GM12878 (cell line): ENCODE results near the gene C5orf15. TPM values are rescaled to one million over a fixed set of nuclear protein-coding genes. Genes with fewer than 3 reads are reported as not detected.
A peak's percentile ranks its signal among the peaks of the same experiment; 100 is the strongest.
"Not testable (repeated sequence)": the region's sequence is repeated elsewhere in the genome, so short reads cannot be mapped to it uniquely, and the experiment has no call there.

Source experiments
- ATAC-seq: fragments of 200-7000 bp; cut with Tn5 transposase; 3 replicates; pipeline ENCODE4 v1.9.1; 2020; ENCODE audit warnings: mild to moderate bottlenecking, moderate library complexity
- BruUV-seq: library from RNA; stranded (reverse); fragments of 400-500 nt; replicated peaks from 2 replicates; lab custom pipeline; 2021; lab: Mats Ljungman, UMichigan
- CTCF ChIA-PET: fragments of 300-600 bp; sonication (Branson Sonifier 250); formaldehyde crosslinking; extraction: SDS; loops from one replicate; lab custom pipeline; 2021; ENCODE audit warnings: inconsistent platforms; lab: Yijun Ruan, JAX
- POLR2A ChIA-PET: fragments of 350-600 bp; formaldehyde crosslinking; extraction: SDS; loops from one replicate; lab custom pipeline; 2021; ENCODE audit warnings: inconsistent platforms; lab: Charles Lee
- RAD21 ChIA-PET: fragments of 300-600 bp; sonication (Branson Sonifier 250); formaldehyde crosslinking; loops from one replicate; lab custom pipeline; 2023; ENCODE audit warnings: antibody characterized with exemption; ENCODE audit not compliant: unreplicated experiment; lab: Charles Lee
- SMC1A ChIA-PET: fragments of 300-600 bp; sonication (Branson Sonifier 250); formaldehyde crosslinking; loops from one replicate; lab custom pipeline; 2023; ENCODE audit not compliant: unreplicated experiment, uncharacterized antibody; lab: Charles Lee
- DNase-seq: peaks from one replicate; pipeline ENCODE4 v3.0.0-alpha.2; 2011; ENCODE audit warnings: low read depth, low spot score
- FAIRE-seq: peaks from 3 replicates; lab custom pipeline; 2011; peaks lifted over from hg19 to GRCh38; lab: Jason Lieb, UNC
- H2AFZ ChIP-seq: 2 replicates; pipeline ENCODE4 v1.6.0; 2011; ENCODE audit warnings: low read depth, low read length, control low read depth; ENCODE audit not compliant: control insufficient read depth
- H3K27ac ChIP-seq: 2 replicates; pipeline ENCODE4 v1.5.1; 2011; ENCODE audit warnings: control low read depth; ENCODE audit not compliant: control insufficient read depth, insufficient read depth
- H3K27me3 ChIP-seq, 2 experiments: replicated peaks in 1 of 2; 2 replicates each; pipeline versions ENCODE4 v1.6.0 to v1.6.1; 2011; ENCODE audit warnings: low read length in 1 of 2; ENCODE audit not compliant: control insufficient read depth in 2 of 2, insufficient read depth in 2 of 2
- H3K36me3 ChIP-seq, 2 experiments: 2 replicates each; pipeline ENCODE4 v1.5.1; 2011; ENCODE audit warnings: low read length in 1 of 2; ENCODE audit not compliant: control insufficient read depth in 2 of 2, insufficient read depth in 2 of 2
- H3K4me1 ChIP-seq: 2 replicates; pipeline ENCODE4 v1.6.1; 2011; ENCODE audit warnings: mild to moderate bottlenecking, low read length, moderate library complexity, mixed read lengths; ENCODE audit not compliant: control insufficient read depth, insufficient read depth
- H3K4me2 ChIP-seq: 2 replicates; pipeline ENCODE4 v1.6.0; 2011; ENCODE audit warnings: control low read depth; ENCODE audit not compliant: control insufficient read depth, insufficient read depth
- H3K4me3 ChIP-seq: fragments of 200-600 bp; sonication (generic); 2 replicates; pipeline ENCODE4 v1.5.1; 2016
- H3K79me2 ChIP-seq: 2 replicates; pipeline ENCODE4 v1.6.0; 2011; ENCODE audit warnings: low read length; ENCODE audit not compliant: control insufficient read depth, insufficient read depth
- H3K9ac ChIP-seq: 2 replicates; pipeline ENCODE4 v1.8.0; 2011; ENCODE audit warnings: low read length, control low read depth, mixed read lengths; ENCODE audit not compliant: control insufficient read depth, insufficient read depth
- H3K9me3 ChIP-seq: replicated peaks from 3 replicates; pipeline ENCODE4 v1.5.1; 2011; ENCODE audit warnings: mild to moderate bottlenecking, low read length; ENCODE audit not compliant: control insufficient read depth, insufficient read depth
- H4K20me1 ChIP-seq: 2 replicates; pipeline ENCODE4 v1.6.0; 2011; ENCODE audit not compliant: control insufficient read depth, insufficient read depth
- EP300 ChIP-seq, 2 experiments: fragments of 150-350 bp in 1 of 2; IDR thresholded peaks; 2 replicates each; pipeline ENCODE4 v1.6.1; 2011 to 2012; ENCODE audit warnings: low read depth in 2 of 2, low read length in 2 of 2, borderline replicate concordance in 1 of 2, improper control_type of control experiment in 1 of 2, inconsistent platforms in 1 of 2; ENCODE audit not compliant: control insufficient read depth in 1 of 2
- EZH2 ChIP-seq: IDR thresholded peaks from 2 replicates; pipeline ENCODE4 v1.6.1; 2012; ENCODE audit warnings: low read depth, mild to moderate bottlenecking, control low read depth, inconsistent platforms, low read length, borderline replicate concordance; ENCODE audit not compliant: control insufficient read depth
- RAD51 ChIP-seq: fragments of 450-650 bp; IDR thresholded peaks from 2 replicates; pipeline ENCODE4 v1.6.1; 2016; ENCODE audit warnings: moderate library complexity, mild to moderate bottlenecking, inconsistent platforms
- TARDBP ChIP-seq: IDR thresholded peaks from 2 replicates; pipeline ENCODE4 v1.6.1; 2016; ENCODE audit warnings: borderline replicate concordance
- ZBED1 ChIP-seq: IDR thresholded peaks from 2 replicates; pipeline ENCODE4 v1.6.1; 2016; ENCODE audit warnings: borderline replicate concordance
- WGBS: methylation state at CpG from one replicate; pipeline ENCODE4 v1.1.6; 2016; ENCODE audit warnings: low lambda C conversion rate; ENCODE audit not compliant: insufficient replicate concordance, insufficient coverage; ENCODE audit errors: missing lambda C conversion rate; 5-methylcytosine and 5-hydroxymethylcytosine counted together
- in situ Hi-C: fragments of 300-500 bp; cut with MboI; formaldehyde crosslinking; loops from 9 replicates; pipeline ENCODE4 v1.14.3; 2018; ENCODE audit warnings: mixed read lengths
- intact Hi-C: fragments of 100-400 bp; cut with micrococcal nuclease; formaldehyde crosslinking; loops from one replicate; pipeline ENCODE4 v1.14.2; 2022; ENCODE audit not compliant: unreplicated experiment
- polyA plus RNA-seq, 11 experiments: library from polyadenylated mRNA; depleted of rRNA in 4 of 11; unstranded in 6 of 11; stranded (reverse) in 5 of 11; fragments of >200 nt; fragmentation: Nextera tagmentation in 4 of 11; fragmentation: Illumina TruSeq in 1 of 11; extraction: Ambion mirVana in 4 of 11; extraction: Trizol in 1 of 11; gene quantifications; 1 replicate in 1 of 11; 2 replicates in 10 of 11; pipeline versions ENCODE4 v1.2.1 to v1.2.3, GENCODE V29; 2011 to 2016; ENCODE audit warnings: inconsistent platforms in 2 of 11, missing spikeins in 2 of 11, low read depth in 1 of 11
- total RNA-seq, 4 experiments: library from RNA; depleted of rRNA in 3 of 4; stranded (reverse); fragments of >200 nt in 3 of 4; fragmentation: Illumina TruSeq in 1 of 4; extraction: Trizol in 1 of 4; gene quantifications; 2 replicates each; pipeline versions ENCODE4 v1.2.1 to v1.2.3, GENCODE V29; 2013 to 2021

Gene C5orf15
- total and polyA plus RNA-seq, 10 of the 15 experiments (the other 5 are each of a cell fraction or from before 2014, with no cell fraction given): 21.7 to 69.6 (median 46.0) TPM

DNA sequence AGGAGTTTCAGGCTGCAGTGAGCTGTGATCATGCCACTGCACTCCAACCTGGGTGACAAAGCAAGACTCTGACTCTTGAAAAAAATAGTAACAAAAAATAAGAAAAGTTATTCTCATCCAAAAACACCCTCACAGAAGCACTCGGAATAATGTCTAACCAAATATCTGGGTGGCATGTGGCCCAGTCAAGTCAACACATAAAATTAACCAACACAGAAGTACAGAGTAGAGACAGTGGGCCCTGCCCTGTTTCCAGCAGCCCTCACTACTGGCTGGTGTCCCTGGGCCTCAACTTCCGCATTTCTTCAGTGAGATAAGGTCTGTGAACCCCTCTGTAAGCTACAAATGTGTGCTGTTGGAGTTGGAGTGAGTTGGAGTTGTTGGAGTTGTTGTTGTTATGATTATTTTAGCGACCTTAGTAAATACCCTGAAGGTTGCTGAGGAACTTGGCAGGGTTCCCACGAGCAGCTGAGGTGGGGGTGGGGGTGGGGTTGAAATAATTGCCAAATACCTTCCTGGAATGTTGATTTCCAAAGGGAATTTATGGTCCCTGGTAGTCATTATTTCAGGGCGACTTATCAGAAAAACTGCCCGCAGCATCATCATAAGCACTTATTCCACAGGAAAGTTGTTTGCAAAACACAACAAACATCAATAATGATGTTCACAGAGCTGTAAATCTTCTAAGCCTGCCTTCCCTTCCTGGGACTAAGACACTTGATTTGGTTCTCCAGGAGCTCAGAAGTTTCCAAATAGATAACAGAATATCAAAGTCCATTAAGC, 30.2 kb downstream of the C5orf15 start (continued):
- no peak for TF ChIP-seq EZH2
- TF ChIP-seq EP300 (IDR thresholded peaks at IDR 0.05; ENCODE audit: borderline replicate concordance in 1 of 2, control insufficient read depth in 1 of 2, low read depth in 2 of 2, low read length in 2 of 2): no peak
- no peak for TF ChIP-seq ZBED1
- TF ChIP-seq RAD51: no peak
- TF ChIP-seq TARDBP: no peak

DNA sequence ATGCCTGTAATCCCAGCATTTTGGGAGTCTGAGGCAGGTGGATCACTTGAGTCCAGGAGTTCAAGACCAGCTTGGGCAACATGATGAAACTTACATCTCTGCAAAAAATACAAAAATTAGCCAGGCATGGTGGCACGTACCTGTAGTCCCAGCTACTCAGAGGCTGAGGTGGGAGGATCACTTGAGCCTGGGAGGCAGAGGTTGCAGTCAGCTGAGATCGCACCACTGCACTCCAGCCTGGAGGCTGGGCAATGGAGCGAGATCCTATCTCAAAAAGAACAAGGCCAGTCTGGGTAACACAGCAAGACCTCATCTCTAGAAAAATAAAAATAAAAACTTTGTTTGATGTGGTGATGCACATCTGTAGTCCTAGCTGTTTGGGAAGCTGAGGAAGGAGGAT, 30.8 kb downstream of the C5orf15 start:
- H3K4me3 ChIP-seq, BruUV-seq, DNase-seq, H3K9ac ChIP-seq, intact Hi-C loops, in situ Hi-C loops, H2AFZ ChIP-seq, H4K20me1 ChIP-seq, H3K79me2 ChIP-seq, H3K9me3 ChIP-seq, FAIRE-seq, H3K36me3 ChIP-seq, H3K4me2 ChIP-seq, ATAC-seq, H3K27me3 ChIP-seq: not testable (repeated sequence)
- CTCF ChIA-PET: interaction anchor here (1.1 to 2.6 kb wide), 6 partner anchors 9 to 68 kb away, joined by 3 to 11 read pairs (median 6); no protein-coding TSS in a partner anchor
- H3K27ac ChIP-seq: peak overlapping the region; percentile 70
- WGBS: 81% methylated on average over 3 of the region's 3 CpGs
- SMC1A ChIA-PET: interaction anchor here (0.6 to 4.1 kb wide), 11 partner anchors 8 to 833 kb away, joined by 3 to 30 read pairs (median 4); no protein-coding TSS in a partner anchor
- H3K4me1 ChIP-seq: peaks cover 54% of the 10 kb centered on the region
- POLR2A ChIA-PET: interaction anchor here (1.5 to 2.0 kb wide), 4 partner anchors 7 to 30 kb away, joined by 3 to 14 read pairs (median 6); no protein-coding TSS in a partner anchor
- RAD21 ChIA-PET: interaction anchor here (1.3 to 1.9 kb wide), 3 partner anchors 19 to 112 kb away, joined by 3 to 7 read pairs (median 6); no protein-coding TSS in a partner anchor
